Small intestine (tissue), 7 donors: ENCODE data around the gene ZBTB43. TPM values are rescaled to one million over a fixed set of nuclear protein-coding genes. Genes with fewer than 3 reads are reported as not detected.

Source experiments
- DNase-seq, 2 donors: peaks; one replicate each; pipeline versions ENCODE4 v3.0.0 to v3.0.0-alpha.2; 2013
- FAIRE-seq: peaks from 2 replicates; lab custom pipeline; 2012; peaks lifted over from hg19 to GRCh38; lab: Jason Lieb, UNC
- H3K27ac ChIP-seq, 3 donors: one replicate each; pipeline ENCODE4 v1.5.1; 2013; ENCODE audit warnings: low read length in 2 of 3, mild to moderate bottlenecking in 2 of 3, control low read depth in 1 of 3, inconsistent platforms in 1 of 3, low read depth in 1 of 3, moderate library complexity in 1 of 3
- H3K27me3 ChIP-seq, 3 donors: one replicate each; pipeline ENCODE4 v1.6.1; 2013; ENCODE audit warnings: low read length in 3 of 3, inconsistent platforms in 1 of 3; ENCODE audit not compliant: control insufficient read depth in 3 of 3, insufficient read depth in 3 of 3
- H3K36me3 ChIP-seq, 3 donors: one replicate each; pipeline ENCODE4 v1.6.1; 2013; ENCODE audit warnings: low read length in 3 of 3, inconsistent platforms in 1 of 3, low read depth in 1 of 3, mild to moderate bottlenecking in 1 of 3, moderate library complexity in 1 of 3; ENCODE audit not compliant: control insufficient read depth in 3 of 3, insufficient read depth in 2 of 3
- H3K4me1 ChIP-seq, 3 donors: one replicate each; pipeline ENCODE4 v1.6.1; 2013; ENCODE audit warnings: low read length in 2 of 3, inconsistent platforms in 1 of 3, low read depth in 1 of 3, mild to moderate bottlenecking in 1 of 3, moderate library complexity in 1 of 3; ENCODE audit not compliant: control insufficient read depth in 3 of 3, insufficient read depth in 2 of 3
- H3K4me3 ChIP-seq, 3 donors: one replicate each; pipeline ENCODE4 v1.5.1; 2013; ENCODE audit warnings: low read length in 3 of 3, control low read depth in 1 of 3, inconsistent platforms in 1 of 3, low read depth in 1 of 3, mild to moderate bottlenecking in 1 of 3, moderate library complexity in 1 of 3
- H3K9me3 ChIP-seq, 2 donors: one replicate each; pipeline ENCODE4 v1.6.1; 2013; ENCODE audit warnings: low read depth in 1 of 2, low read length in 1 of 2; ENCODE audit not compliant: control insufficient read depth in 2 of 2, insufficient read depth in 1 of 2
- WGBS, 3 donors: extraction: QIAGEN DNeasy Blood & Tissue Kit; methylation state at CpG; one replicate each; pipeline ENCODE4 v1.1.7; 2013; 5-methylcytosine and 5-hydroxymethylcytosine counted together
- polyA plus RNA-seq, 4 donors: library from polyadenylated mRNA; stranded (reverse) in 3 of 4; unstranded in 1 of 4; fragments of 200-250 nt in 3 of 4; fragments of 120-200 nt in 1 of 4; gene quantifications; one replicate each; pipeline versions ENCODE4 v1.2.1 to v1.2.3, GENCODE V29; 2013
- donor health status: healthy with polysubstance abuse.
- donor health status: control.
- donor health status: control.
- donor health status: Bipolar disorder and iron deficiency.
- donor health status: healthy.

ZBTB43 gene
- polyA plus RNA-seq, 4 donors = 2.2 to 10.6 (median 4.3) TPM

GRCh38 chr9:126836216-126836615 is 31.4 kb downstream of the ZBTB43 start:
- H3K4me3 ChIP-seq = no peak overlapping the region
- peaks cover 3 to 37% (median 21%) of the 10 kb centered on the region in 3 donors for H3K36me3 ChIP-seq
- H3K27ac ChIP-seq = no peak overlapping the region
- H3K27me3 ChIP-seq = no peaks in the 10 kb centered on the region
- WGBS, 3 donors = 81 to 93% (median 91%) methylated on average over 2 of the region's 2 CpGs
- H3K4me1 ChIP-seq = peaks cover 0 to 9% (median 0%) of the 10 kb centered on the region in 3 donors
- H3K9me3 ChIP-seq = no peaks in the 10 kb centered on the region
- FAIRE-seq (no peak), DNase-seq (no peak)

GRCh38 chr9:126838055-126838811 is 33.4 kb downstream of the ZBTB43 start:
- WGBS, 3 donors = 72 to 77% (median 73%) methylated on average over 7 of the region's 7 CpGs

GRCh38 chr9:126838895-126839294 is 34.1 kb downstream of the ZBTB43 start:
- FAIRE-seq = no peak

More at GRCh38 chr9:126838055-126838811, 33.4 kb downstream of the ZBTB43 start:
- FAIRE-seq = no peak
- Histone ChIP-seq H3K27ac (no peak overlapping the region), H3K4me3 (no peak overlapping the region), H3K4me1 (peaks cover 0 to 5% (median 0%) of the 10 kb centered on the region in 3 donors), H3K36me3 (peaks cover 0 to 29% (median 12%) of the 10 kb centered on the region in 3 donors), H3K27me3 (no peaks in the 10 kb centered on the region), H3K9me3 (no peaks in the 10 kb centered on the region)
- DNase-seq = no peak

GRCh38 chr9:126839301-126839700 is 34.5 kb downstream of the ZBTB43 start:
- H3K4me1 ChIP-seq = peaks cover 0 to 5% (median 0%) of the 10 kb centered on the region in 3 donors
- H3K36me3 ChIP-seq = peaks cover 0 to 21% (median 8%) of the 10 kb centered on the region in 3 donors
- no peak overlapping the region for H3K4me3 ChIP-seq
- no peak for DNase-seq
- H3K27me3 ChIP-seq = no peaks in the 10 kb centered on the region
- FAIRE-seq = no peak
- no peaks in the 10 kb centered on the region for H3K9me3 ChIP-seq
- WGBS, 3 donors = 86 to 93% (median 89%) methylated on average over 8 of the region's 8 CpGs
- no peak overlapping the region for H3K27ac ChIP-seq

More at GRCh38 chr9:126838895-126839294, 34.1 kb downstream of the ZBTB43 start:
- peaks cover 0 to 5% (median 0%) of the 10 kb centered on the region in 3 donors for H3K4me1 ChIP-seq
- H3K9me3 ChIP-seq = no peaks in the 10 kb centered on the region
- H3K36me3 ChIP-seq = peaks cover 0 to 24% (median 9%) of the 10 kb centered on the region in 3 donors
- H3K27ac ChIP-seq = no peak overlapping the region
- no peak for DNase-seq
- WGBS, 3 donors = 76 to 92% (median 87%) methylated on average over 12 of the region's 12 CpGs
- no peak overlapping the region for H3K4me3 ChIP-seq
- H3K27me3 ChIP-seq = no peaks in the 10 kb centered on the region

- peak overlapping the region in 1 of 3 donors; percentile 52 for H3K27ac ChIP-seq
- H3K4me3 ChIP-seq = no peak overlapping the region
Measured at GRCh38 chr9:126842220-126842842, 37.5 kb downstream of the ZBTB43 start.

GRCh38 chr9:126842977-126843799 is 38.3 kb downstream of the ZBTB43 start:
- FAIRE-seq = no peak
- no peaks in the 10 kb centered on the region for H3K9me3 ChIP-seq
- H3K4me1 ChIP-seq = peaks cover 0 to 5% (median 0%) of the 10 kb centered on the region in 3 donors
- 77 to 81% (median 80%) methylated on average over 10 of the region's 10 CpGs for WGBS, 3 donors
- H3K27me3 ChIP-seq = no peaks in the 10 kb centered on the region
- H3K4me3 ChIP-seq = no peak overlapping the region
- H3K36me3 ChIP-seq = peaks cover 0 to 13% (median 3%) of the 10 kb centered on the region in 3 donors
- peak overlapping the region in 1 of 3 donors; percentile 52 for H3K27ac ChIP-seq
- DNase-seq = no peak

More at GRCh38 chr9:126842220-126842842, 37.5 kb downstream of the ZBTB43 start:
- Histone ChIP-seq H3K36me3 (peaks cover 0 to 15% (median 3%) of the 10 kb centered on the region in 3 donors), H3K9me3 (no peaks in the 10 kb centered on the region), H3K27me3 (no peaks in the 10 kb centered on the region), H3K4me1 (peaks cover 0 to 5% (median 0%) of the 10 kb centered on the region in 3 donors)
- 84 to 90% (median 88%) methylated on average over 13 of the region's 13 CpGs for WGBS, 3 donors
- FAIRE-seq (no peak), DNase-seq (peak in 1 of 2 donors; percentile 37)

GRCh38 chr9:126844085-126844484 is 39.2 kb downstream of the ZBTB43 start:
- 48 to 60% (median 54%) methylated on average over 5 of the region's 5 CpGs for WGBS, 3 donors
- FAIRE-seq (no peak), DNase-seq (no peak)
- Histone ChIP-seq H3K9me3 (no peaks in the 10 kb centered on the region), H3K36me3 (peaks cover 0 to 5% (median 0%) of the 10 kb centered on the region in 3 donors), H3K4me3 (no peak overlapping the region), H3K4me1 (peaks cover 0 to 5% (median 0%) of the 10 kb centered on the region in 3 donors), H3K27me3 (no peaks in the 10 kb centered on the region), H3K27ac (no peak overlapping the region)

GRCh38 chr9:126847051-126847450 is 42.2 kb downstream of the ZBTB43 start:
- WGBS, 3 donors = 86 to 88% (median 87%) methylated on average over 8 of the region's 8 CpGs
- H3K36me3 ChIP-seq = no peaks in the 10 kb centered on the region
- H3K27me3 ChIP-seq = peaks cover 0 to 7% (median 6%) of the 10 kb centered on the region in 3 donors
- no peaks in the 10 kb centered on the region for H3K4me1 ChIP-seq
- no peak overlapping the region for H3K4me3 ChIP-seq
- FAIRE-seq (no peak), DNase-seq (no peak)
- H3K9me3 ChIP-seq = no peaks in the 10 kb centered on the region
- H3K27ac ChIP-seq = no peak overlapping the region
